ENCODE measurements around the gene ZNF597.

DNA sequence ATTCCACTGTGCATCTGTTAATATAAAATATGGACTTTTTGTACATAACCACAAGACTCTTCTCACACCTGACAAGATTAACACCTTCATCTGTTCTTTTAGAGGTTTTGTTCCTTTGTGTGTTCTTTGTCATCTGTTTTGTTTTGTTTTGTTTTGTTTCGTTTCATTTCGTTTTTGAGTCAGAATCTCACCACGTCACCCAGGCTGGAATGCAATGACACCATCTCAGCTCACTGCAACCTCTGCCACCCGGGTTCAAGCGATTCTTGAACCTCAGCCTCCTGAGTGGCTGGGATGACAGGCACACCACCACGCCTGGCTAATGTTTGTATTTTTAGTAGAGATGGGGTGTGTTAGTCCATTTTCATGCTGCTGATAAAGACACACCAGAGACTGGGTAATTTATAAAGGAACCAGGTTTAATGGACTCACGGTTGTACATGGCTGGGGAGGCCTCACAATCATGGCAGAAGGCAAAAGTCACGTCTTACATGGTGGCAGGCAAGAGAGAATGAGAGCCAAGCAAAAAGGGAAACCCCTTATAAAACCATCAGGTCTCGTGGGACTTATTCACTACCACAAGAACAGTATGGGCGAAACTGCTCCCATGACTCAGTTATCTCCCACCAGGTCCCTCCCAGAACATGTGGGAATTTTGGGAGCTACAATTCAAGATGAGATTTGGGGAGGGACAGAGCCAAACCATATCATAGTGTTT lies 29.7 kb upstream of the ZNF597 start:
- TF ChIP-seq, protein P1, sequence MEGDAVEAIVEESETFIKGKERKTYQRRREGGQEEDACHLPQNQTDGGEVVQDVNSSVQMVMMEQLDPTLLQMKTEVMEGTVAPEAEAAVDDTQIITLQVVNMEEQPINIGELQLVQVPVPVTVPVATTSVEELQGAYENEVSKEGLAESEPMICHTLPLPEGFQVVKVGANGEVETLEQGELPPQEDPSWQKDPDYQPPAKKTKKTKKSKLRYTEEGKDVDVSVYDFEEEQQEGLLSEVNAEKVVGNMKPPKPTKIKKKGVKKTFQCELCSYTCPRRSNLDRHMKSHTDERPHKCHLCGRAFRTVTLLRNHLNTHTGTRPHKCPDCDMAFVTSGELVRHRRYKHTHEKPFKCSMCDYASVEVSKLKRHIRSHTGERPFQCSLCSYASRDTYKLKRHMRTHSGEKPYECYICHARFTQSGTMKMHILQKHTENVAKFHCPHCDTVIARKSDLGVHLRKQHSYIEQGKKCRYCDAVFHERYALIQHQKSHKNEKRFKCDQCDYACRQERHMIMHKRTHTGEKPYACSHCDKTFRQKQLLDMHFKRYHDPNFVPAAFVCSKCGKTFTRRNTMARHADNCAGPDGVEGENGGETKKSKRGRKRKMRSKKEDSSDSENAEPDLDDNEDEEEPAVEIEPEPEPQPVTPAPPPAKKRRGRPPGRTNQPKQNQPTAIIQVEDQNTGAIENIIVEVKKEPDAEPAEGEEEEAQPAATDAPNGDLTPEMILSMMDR (IDR thresholded peaks at IDR 0.05), result no peak
- TF ChIP-seq ZFX (IDR thresholded peaks at IDR 0.05; ENCODE audit: borderline replicate concordance), result no peak

Measured in 22Rv1 (cell line).